Lower leg skin (tissue), 4 donors: ENCODE data around the gene LGR6. TPM values are rescaled to one million over a fixed set of nuclear protein-coding genes. Genes with fewer than 3 reads are reported as not detected.
A peak's percentile ranks its signal among the peaks of the same experiment; 100 is the strongest.

Experiments
- DNase-seq, 2 donors: peaks; one replicate each; pipeline ENCODE4 v3.0.0-alpha.2; 2019; ENCODE audit warnings: low spot score in 2 of 2
- H3K4me3 ChIP-seq: fragments of 200-600 bp; sonication (generic); 2 replicates; pipeline ENCODE4 v1.5.1; 2017; ENCODE audit warnings: mild to moderate bottlenecking, low read depth; ENCODE audit not compliant: poor library complexity, severe bottlenecking
- CTCF ChIP-seq, 3 donors: fragments of 450-650 bp; IDR thresholded peaks; one replicate each; pipeline ENCODE4 v1.5.1; 2016; ENCODE audit warnings: antibody characterized with exemption in 3 of 3, mild to moderate bottlenecking in 3 of 3, moderate library complexity in 2 of 3
- POLR2A ChIP-seq, 2 donors: fragments of 450-650 bp; IDR thresholded peaks; one replicate each; pipeline ENCODE4 v1.6.1; 2016 to 2017; ENCODE audit warnings: antibody characterized with exemption in 2 of 2, mild to moderate bottlenecking in 1 of 2, moderate library complexity in 1 of 2
- WGBS, 2 donors: methylation state at CpG; one replicate each; pipeline ENCODE4 v1.1.5; 2018; 5-methylcytosine and 5-hydroxymethylcytosine counted together
- intact Hi-C: fragments of 100-400 bp; cut with DNase I; formaldehyde crosslinking; loops from one replicate; pipeline ENCODE4 v1.15.0; 2023; ENCODE audit warnings: low total_unique reads
- total RNA-seq, 4 donors: library from RNA; depleted of rRNA; stranded (reverse); fragments of >200 nt; gene quantifications; one replicate each; pipeline ENCODE4 v1.1.0, GENCODE V29; 2016

The LGR6 gene
- total RNA-seq, 4 donors from 2014 or later, result 0.39 to 4.4 (median 1.8) TPM

- no peak for TF ChIP-seq POLR2A (IDR thresholded peaks at IDR 0.05)
- no peak for TF ChIP-seq CTCF (IDR thresholded peaks at IDR 0.05)
- H3K4me3 ChIP-seq, result no peak overlapping the region
- WGBS, 2 donors, result 95 to 97% methylated on average over 8 of the region's 8 CpGs
- DNase-seq, result no peak
- intact Hi-C loops, result loop anchor here (10.0 kb wide), 1 partner anchor 533 kb away; the partner anchor contains the start of gene SYT2
Observed at GRCh38 chr1:202182040-202182877, 11.3 kb upstream of the LGR6 start.

- TF ChIP-seq CTCF (IDR thresholded peaks at IDR 0.05), result no peak
- no peak for TF ChIP-seq POLR2A (IDR thresholded peaks at IDR 0.05)
- peak; percentile 62 to 93 for DNase-seq
- intact Hi-C loops, result loop anchor here (5.0 to 10.0 kb wide), 2 partner anchors 132 to 530 kb away; partner anchors contain the start of gene SYT2
- no peak overlapping the region for H3K4me3 ChIP-seq
- 9 to 23% methylated on average over 11 to 14 of the region's 19 CpGs for WGBS, 2 donors
Observed at GRCh38 chr1:202184750-202185460, 8.7 kb upstream of the LGR6 start.

- 87 to 88% methylated on average over 3 of the region's 7 CpGs for WGBS, 2 donors
- H3K4me3 ChIP-seq, result no peak overlapping the region
- TF ChIP-seq CTCF (IDR thresholded peaks at IDR 0.05) (no peak), POLR2A (IDR thresholded peaks at IDR 0.05) (no peak)
- no peak for DNase-seq
- intact Hi-C loops, result loop anchor here (5.0 to 10.0 kb wide), 2 partner anchors 131 to 528 kb away; partner anchors contain the start of gene SYT2
Observed at GRCh38 chr1:202186327-202186726, 7.3 kb upstream of the LGR6 start.

- H3K4me3 ChIP-seq, result no peak overlapping the region
- intact Hi-C loops, result loop anchor here (5.0 to 10.0 kb wide), 2 partner anchors 130 to 528 kb away; partner anchors contain the start of gene SYT2
- TF ChIP-seq CTCF (IDR thresholded peaks at IDR 0.05), result no peak
- no peak for TF ChIP-seq POLR2A (IDR thresholded peaks at IDR 0.05)
- 51 to 65% methylated on average over 8 of the region's 8 CpGs for whole genome bisulfite sequencing, 2 donors
- no peak for DNase-seq
Observed at GRCh38 chr1:202187041-202187671, 6.4 kb upstream of the LGR6 start.

- intact Hi-C loops, result loop anchor here (5.0 to 10.0 kb wide), 2 partner anchors 129 to 527 kb away; partner anchors contain the start of gene SYT2
- WGBS, 2 donors, result 50 to 77% methylated on average over 7 to 8 of the region's 8 CpGs
- TF ChIP-seq POLR2A (IDR thresholded peaks at IDR 0.05) (no peak), CTCF (IDR thresholded peaks at IDR 0.05) (no peak)
- H3K4me3 ChIP-seq, result no peak overlapping the region
- DNase-seq, result no peak
Observed at GRCh38 chr1:202187697-202188407, 5.7 kb upstream of the LGR6 start.
